GM12875 (cell line): ENCODE results near the gene TPGS1.

Experiments used
- H3K4me3 ChIP-seq: one replicate; pipeline ENCODE4 v1.5.1; 2011; ENCODE audit warnings: low read depth, low read length, control low read depth
- CTCF ChIP-seq: IDR thresholded peaks from 2 replicates; pipeline ENCODE4 v1.5.1; 2011; ENCODE audit warnings: low read depth, mild to moderate bottlenecking, control low read depth, inconsistent platforms, low read length, moderate library complexity, borderline replicate concordance; ENCODE audit not compliant: insufficient read depth

TPGS1 gene

GRCh38 chr19:517721-518597, 10.7 kb downstream of the TPGS1 start:
- H3K4me3 ChIP-seq: no peak overlapping the region

GRCh38 chr19:518598-519231, 11.4 kb downstream of the TPGS1 start:
- no peak for TF ChIP-seq CTCF
- no peak overlapping the region for H3K4me3 ChIP-seq

More at GRCh38 chr19:517721-518597, 10.7 kb downstream of the TPGS1 start:
- no peak for TF ChIP-seq CTCF

- no peak for TF ChIP-seq CTCF
- no peak overlapping the region for H3K4me3 ChIP-seq
These were observed 12.2 kb downstream of the TPGS1 start for GRCh38 chr19:519449-519865.

GRCh38 chr19:522726-523125, 15.4 kb downstream of the TPGS1 start:
- no peak overlapping the region for H3K4me3 ChIP-seq
- no peak for TF ChIP-seq CTCF

GRCh38 chr19:524062-524674, 16.9 kb downstream of the TPGS1 start:
- no peak overlapping the region for H3K4me3 ChIP-seq
- no peak for TF ChIP-seq CTCF

GRCh38 chr19:525029-525428, 17.7 kb downstream of the TPGS1 start:
- H3K4me3 ChIP-seq: no peak overlapping the region
- TF ChIP-seq CTCF: no peak

- no peak for TF ChIP-seq CTCF
- no peak overlapping the region for H3K4me3 ChIP-seq
These were observed 18.6 kb downstream of the TPGS1 start for GRCh38 chr19:525857-526419.
